ENCODE data around the gene ABCA7. TPM values are rescaled to one million over a fixed set of nuclear protein-coding genes. Genes with fewer than 3 reads are reported as not detected.
"Not testable (repeated sequence)": the region's sequence is repeated elsewhere in the genome, so short reads cannot be mapped to it uniquely, and the experiment has no call there.

The ABCA7 gene
- total RNA-seq, 4 donors from 2014 or later = 0.59 to 10.4 (median 2.7) TPM

GRCh38 chr19:1019980-1020867, 19.7 kb upstream of the ABCA7 start:
- intact Hi-C loops (cut with DNase I; ENCODE audit: low total_unique reads) = loop anchor here (5.0 kb wide), 1 partner anchor 172 kb away; no protein-coding TSS in a partner anchor
- Histone ChIP-seq H3K27me3 (no peaks in the 10 kb centered on the region), H3K4me1 (peaks cover 6 to 39% of the 10 kb centered on the region in 2 donors)

GRCh38 chr19:1020868-1021425, 19.0 kb upstream of the ABCA7 start, which contains the start of gene TMEM259:
TSS of gene TMEM259 (minus strand) at chr19:1021123. CDS start at chr19:1020996, 127 bp downstream.
- DNase-seq = peak; percentile 95 to 99
- TF ChIP-seq CTCF (IDR thresholded peaks at IDR 0.05) = peak in 2 of 4 experiments; percentile 4 to 39
- peak; percentile 58 to 64 for TF ChIP-seq POLR2A (IDR thresholded peaks at IDR 0.05)
- H3K36me3 ChIP-seq = no peaks in the 10 kb centered on the region
- peak within 1 kb of the TSS; percentile 90 to 95 for H3K27ac ChIP-seq
- peaks cover 6 to 39% of the 10 kb centered on the region in 2 donors for H3K4me1 ChIP-seq
- no peaks in the 10 kb centered on the region for H3K27me3 ChIP-seq
- peak within 1 kb of the TSS; percentile 72 to 90 for H3K4me3 ChIP-seq
- no peaks in the 10 kb centered on the region for H3K9me3 ChIP-seq
- intact Hi-C loops (cut with DNase I; ENCODE audit: low total_unique reads) = no loop called here

More at GRCh38 chr19:1019980-1020867, 19.7 kb upstream of the ABCA7 start:
- H3K36me3 ChIP-seq = no peaks in the 10 kb centered on the region
- no peak for TF ChIP-seq CTCF (IDR thresholded peaks at IDR 0.05)
- DNase-seq = peak; percentile 56
- H3K27ac ChIP-seq = peak overlapping the region; percentile 90 to 95
- H3K4me3 ChIP-seq = peak overlapping the region; percentile 72 to 90
- no peaks in the 10 kb centered on the region for H3K9me3 ChIP-seq

- Histone ChIP-seq H3K27ac (peak overlapping the region in 1 of 2 donors; percentile 3), H3K4me1 (peaks cover 3 to 11% of the 10 kb centered on the region in 2 donors)
- H3K27me3 ChIP-seq; H3K36me3 ChIP-seq; H3K9me3 ChIP-seq; intact Hi-C loops (cut with DNase I; ENCODE audit: low total_unique reads); DNase-seq; H3K4me3 ChIP-seq: not testable (repeated sequence)
Observed at GRCh38 chr19:1023883-1024188, 16.1 kb upstream of the ABCA7 start.

- H3K9me3 ChIP-seq; H3K36me3 ChIP-seq; intact Hi-C loops (cut with DNase I; ENCODE audit: low total_unique reads); H3K4me1 ChIP-seq; H3K27ac ChIP-seq; DNase-seq; H3K27me3 ChIP-seq; H3K4me3 ChIP-seq: not testable (repeated sequence)
Observed at GRCh38 chr19:1025080-1025479, 14.8 kb upstream of the ABCA7 start.

- intact Hi-C loops (cut with DNase I; ENCODE audit: low total_unique reads) = no loop called here
- H3K36me3 ChIP-seq = no peaks in the 10 kb centered on the region
- peaks cover 0 to 6% of the 10 kb centered on the region in 2 donors for H3K4me1 ChIP-seq
- no peaks in the 10 kb centered on the region for H3K27me3 ChIP-seq
- peak; percentile 80 to 85 for DNase-seq
- no peaks in the 10 kb centered on the region for H3K9me3 ChIP-seq
- peak within 1 kb of the TSS; percentile 95 for H3K27ac ChIP-seq
- TF ChIP-seq POLR2A (IDR thresholded peaks at IDR 0.05) = peak; percentile 77 to 95
- TF ChIP-seq CTCF (IDR thresholded peaks at IDR 0.05) = peak in 1 of 4 experiments; percentile 2
- peak within 1 kb of the TSS; percentile 85 to 89 for H3K4me3 ChIP-seq
Observed at GRCh38 chr19:1025960-1026782, 13.7 kb upstream of the ABCA7 start, which contains the start of gene CNN2. TSS of gene CNN2 (plus strand) at chr19:1026608. CDS start at chr19:1026662, 54 bp downstream.

All from uterus (tissue), 4 donors.